ENCODE measurements around the gene ZNRF3.

GRCh38 chr22:28933321-28933720 is 49.9 kb downstream of the ZNRF3 start:
- no peak for TF ChIP-seq CTCF (conservative IDR thresholded peaks at IDR 0.05 in 1 of 2, IDR thresholded peaks at IDR 0.05 in 1 of 2; ENCODE audit: extremely low read depth in 1 of 2, insufficient read depth in 1 of 2, low read depth in 1 of 2, low read length in 2 of 2)
- TF ChIP-seq EZH2 (IDR thresholded peaks at IDR 0.05; ENCODE audit: borderline replicate concordance, low read length), result no peak
